HepG2 (cell line): ENCODE results near the gene OR10V1. TPM values are rescaled to one million over a fixed set of nuclear protein-coding genes. Genes with fewer than 3 reads are reported as not detected.

ENCODE experiments used
- CBFB ChIP-seq: sonication (generic); formaldehyde crosslinking; IDR thresholded peaks from 2 replicates; pipeline ENCODE4 v1.4.0; 2020; ENCODE audit warnings: missing genetic modification reagents
- FLYWCH1 ChIP-seq: sonication (generic); formaldehyde crosslinking; IDR thresholded peaks from 2 replicates; pipeline ENCODE4 v1.8.1; 2023; ENCODE audit warnings: mild to moderate bottlenecking, missing genetic modification reagents
- GZF1 ChIP-seq: sonication (generic); formaldehyde crosslinking; IDR thresholded peaks from 2 replicates; pipeline ENCODE4 v1.5.1; 2020; ENCODE audit warnings: mild to moderate bottlenecking, missing genetic modification reagents
- HNF1A ChIP-seq, 2 experiments: sonication (generic) in 1 of 2; formaldehyde crosslinking in 1 of 2; IDR thresholded peaks; 2 replicates each; pipeline versions ENCODE4 v1.4.0 to v1.6.1; 2016 to 2020; ENCODE audit warnings: borderline replicate concordance in 1 of 2, low read depth in 1 of 2, mild to moderate bottlenecking in 1 of 2, missing genetic modification reagents in 1 of 2
- MAZ ChIP-seq, 2 experiments: sonication (generic) in 1 of 2; formaldehyde crosslinking in 1 of 2; IDR thresholded peaks; 2 replicates each; pipeline versions ENCODE4 v1.5.0 to v1.6.1; 2012 to 2020; ENCODE audit warnings: low read depth in 2 of 2, mild to moderate bottlenecking in 2 of 2, borderline replicate concordance in 1 of 2, improper control_type of control experiment in 1 of 2, low read length in 1 of 2, missing genetic modification reagents in 1 of 2, moderate library complexity in 1 of 2
- MLX ChIP-seq: IDR thresholded peaks from 2 replicates; pipeline ENCODE4 v1.6.1; 2016
- NCOA2 ChIP-seq: sonication (generic); formaldehyde crosslinking; IDR thresholded peaks from 2 replicates; pipeline ENCODE4 v1.8.0; 2022; ENCODE audit warnings: inconsistent platforms
- NKX3-1 ChIP-seq: sonication (generic); formaldehyde crosslinking; IDR thresholded peaks from 2 replicates; pipeline ENCODE4 v1.5.0; 2020; ENCODE audit warnings: missing genetic modification reagents
- RBAK ChIP-seq: sonication (generic); formaldehyde crosslinking; IDR thresholded peaks from 2 replicates; pipeline ENCODE4 v1.5.1; 2020; ENCODE audit warnings: mild to moderate bottlenecking, missing genetic modification reagents
- TCF7L2 ChIP-seq: IDR thresholded peaks from 2 replicates; pipeline ENCODE4 v1.6.1; 2011; ENCODE audit warnings: mild to moderate bottlenecking, low read depth, low read length, moderate library complexity
- TOPORS ChIP-seq: sonication (generic); formaldehyde crosslinking; IDR thresholded peaks from 2 replicates; pipeline ENCODE4 v1.8.0; 2023; ENCODE audit warnings: mild to moderate bottlenecking, missing genetic modification reagents
- ZBTB46 ChIP-seq: sonication (generic); formaldehyde crosslinking; IDR thresholded peaks from 2 replicates; pipeline ENCODE4 v1.4.0; 2020; ENCODE audit warnings: mild to moderate bottlenecking, missing genetic modification reagents, borderline replicate concordance
- ZEB1 ChIP-seq: IDR thresholded peaks from 2 replicates; pipeline ENCODE4 v1.6.1; 2012; ENCODE audit warnings: mild to moderate bottlenecking, low read depth, inconsistent platforms; ENCODE audit not compliant: insufficient replicate concordance
- ZFX ChIP-seq: sonication (generic); formaldehyde crosslinking; IDR thresholded peaks from 2 replicates; pipeline ENCODE4 v1.4.0; 2020; ENCODE audit warnings: mild to moderate bottlenecking, low read depth, missing genetic modification reagents, moderate library complexity
- ZNF362 ChIP-seq: sonication (generic); formaldehyde crosslinking; IDR thresholded peaks from 2 replicates; pipeline ENCODE4 v1.4.0; 2020; ENCODE audit warnings: missing genetic modification reagents, mild to moderate bottlenecking, borderline replicate concordance
- ZNF891 ChIP-seq: sonication (generic); formaldehyde crosslinking; IDR thresholded peaks from 2 replicates; pipeline ENCODE4 v1.5.0; 2020; ENCODE audit warnings: mild to moderate bottlenecking, missing genetic modification reagents
- ZSCAN20 ChIP-seq: sonication (generic); formaldehyde crosslinking; IDR thresholded peaks from 2 replicates; pipeline ENCODE4 v1.4.0; 2020; ENCODE audit warnings: missing genetic modification reagents, mild to moderate bottlenecking, borderline replicate concordance
- polyA plus RNA-seq, 8 experiments: library from polyadenylated mRNA; depleted of rRNA in 3 of 8; stranded (reverse) in 7 of 8; unstranded in 1 of 8; fragments of >200 nt; fragmentation: Illumina TruSeq in 4 of 8; extraction: Trizol in 4 of 8; gene quantifications; 2 replicates each; pipeline versions ENCODE4 v1.2.1 to v1.2.3, GENCODE V29; 2011 to 2016; ENCODE audit warnings: low read depth in 4 of 8, missing spikeins in 1 of 8, mixed read lengths in 1 of 8; ENCODE audit not compliant: insufficient read depth in 1 of 8
- total RNA-seq, 5 experiments: library from RNA; depleted of rRNA; stranded (reverse); fragments of >200 nt; fragmentation: Illumina TruSeq; extraction: Trizol; gene quantifications; 2 replicates each; pipeline ENCODE4 v1.2.3, GENCODE V29; 2016; ENCODE audit warnings: low read depth in 1 of 5

OR10V1 gene
- total and polyA plus RNA-seq, 2 of the 13 experiments (the other 11 are each of a cell fraction or from before 2014, with no cell fraction given) = not detected

- TF ChIP-seq ZEB1 = no peak
- no peak for TF ChIP-seq GZF1
- TF ChIP-seq TCF7L2 = no peak
- TF ChIP-seq MAZ (IDR thresholded peaks at IDR 0.05; ENCODE audit: borderline replicate concordance, low read depth, low read length) = peak; percentile 18; the same call in 1 of the 2 replicates
- TF ChIP-seq MAZ (CRISPR knock-in tag; IDR thresholded peaks at IDR 0.05; ENCODE audit: low read depth) = no peak
- peak; percentile 42; the same call in 1 of the 2 replicates for TF ChIP-seq ZFX
- TF ChIP-seq MLX (CRISPR knock-in tag) = no peak
- no peak for TF ChIP-seq HNF1A (IDR thresholded peaks at IDR 0.05; ENCODE audit: low read depth)
- no peak for TF ChIP-seq HNF1A (CRISPR knock-in tag; IDR thresholded peaks at IDR 0.05; ENCODE audit: borderline replicate concordance)
- no peak for TF ChIP-seq NKX3-1
- TF ChIP-seq RBAK = no peak
- TF ChIP-seq NCOA2 (CRISPR knock-in tag) = no peak
- no peak for TF ChIP-seq ZSCAN20 (CRISPR knock-in tag)
- TF ChIP-seq ZBTB46 (CRISPR knock-in tag) = no peak
- no peak for TF ChIP-seq FLYWCH1
- TF ChIP-seq ZNF362 (CRISPR knock-in tag) = no peak
- 0 out of 2 replicates have a peak, but pooled peaks have one; percentile 51 for TF ChIP-seq ZNF891 (CRISPR knock-in tag)
- no peak for TF ChIP-seq CBFB
- no peak for TF ChIP-seq TOPORS
Observed at GRCh38 chr11:59755701-59756557, 42.3 kb upstream of the OR10V1 start (continued).
